Gastrocnemius medialis (tissue), 4 donors: ENCODE data around the gene SLC2A14. TPM values are rescaled to one million over a fixed set of nuclear protein-coding genes. Genes with fewer than 3 reads are reported as not detected.
"Not testable (repeated sequence)": the region's sequence is repeated elsewhere in the genome, so short reads cannot be mapped to it uniquely, and the experiment has no call there.

Source experiments
- ATAC-seq, 2 donors: fragments of 150-250 bp; one replicate each; pipeline ENCODE4 v1.9.1; 2016
- DNase-seq, 2 donors: peaks; one replicate each; pipeline ENCODE4 v3.0.0-alpha.2; 2019
- H3K27ac ChIP-seq, 4 donors: fragments of 200-600 bp; sonication (generic); 1 replicate in 1 of 4; 2 replicates in 3 of 4; pipeline ENCODE4 v1.5.1; 2016 to 2018; ENCODE audit warnings: mild to moderate bottlenecking in 2 of 4, moderate library complexity in 1 of 4
- H3K27me3 ChIP-seq, 3 donors: fragments of 200-600 bp; sonication (generic) in 2 of 3; 1 replicate in 1 of 3; 2 replicates in 2 of 3; pipeline versions ENCODE4 v1.5.1 to v1.6.0; 2016 to 2019; ENCODE audit warnings: mild to moderate bottlenecking in 1 of 3, moderate library complexity in 1 of 3
- H3K36me3 ChIP-seq, 2 donors: fragments of 200-600 bp; sonication (generic) in 1 of 2; one replicate each; pipeline ENCODE4 v1.5.1; 2017 to 2018
- H3K4me1 ChIP-seq, 2 donors: fragments of 200-600 bp; sonication (generic) in 1 of 2; one replicate each; pipeline ENCODE4 v1.5.1; 2016 to 2017; ENCODE audit warnings: mild to moderate bottlenecking in 2 of 2
- H3K4me3 ChIP-seq, 4 donors: fragments of 200-600 bp; sonication (generic) in 3 of 4; 1 replicate in 1 of 4; 2 replicates in 3 of 4; pipeline ENCODE4 v1.5.1; 2016 to 2019; ENCODE audit warnings: mild to moderate bottlenecking in 2 of 4
- H3K9me3 ChIP-seq, 3 donors: fragments of 200-600 bp; sonication (generic) in 2 of 3; 1 replicate in 1 of 3; 2 replicates in 2 of 3; pipeline ENCODE4 v1.5.1; 2016 to 2019
- CTCF ChIP-seq, 5 experiments: fragments of 450-650 bp in 3 of 5; fragments of 200-600 bp in 2 of 5; sonication (generic) in 2 of 5; IDR thresholded peaks in 4 of 5; conservative IDR thresholded peaks in 1 of 5; 1 replicate in 4 of 5; 2 replicates in 1 of 5; pipeline ENCODE4 v1.5.1; 2016 to 2019; ENCODE audit warnings: antibody characterized with exemption in 5 of 5, mild to moderate bottlenecking in 3 of 5, moderate library complexity in 3 of 5
- POLR2A ChIP-seq, 2 donors: fragments of 450-650 bp; IDR thresholded peaks; one replicate each; pipeline ENCODE4 v1.6.1; 2017; ENCODE audit warnings: antibody characterized with exemption in 2 of 2, mild to moderate bottlenecking in 2 of 2, moderate library complexity in 2 of 2
- in situ Hi-C, 4 donors: fragments of 200-750 bp; cut with MboI; loops; one replicate each; pipeline versions ENCODE4 v1.15.0 to v1.8.0; 2017; ENCODE audit warnings: low sequenced_read_pairs in 4 of 4
- intact Hi-C: fragments of 100-400 bp; cut with DNase I; formaldehyde crosslinking; loops from one replicate; pipeline ENCODE4 v1.15.1; 2023; ENCODE audit warnings: low total_unique reads
- total RNA-seq, 4 donors: library from RNA; depleted of rRNA; stranded (reverse); fragments of >200 nt; gene quantifications; one replicate each; pipeline versions ENCODE4 v1.1.0 to v1.2.3, GENCODE V29; 2016

The SLC2A14 gene
- total RNA-seq, 4 donors from 2014 or later: not detected

GRCh38 chr12:7864601-7865150, 8.0 kb downstream of the SLC2A14 start:
- no peaks in the 10 kb centered on the region for H3K27me3 ChIP-seq
- TF ChIP-seq CTCF (IDR thresholded peaks at IDR 0.05 in 4 of 5, conservative IDR thresholded peaks at IDR 0.05 in 1 of 5) (no peak), POLR2A (IDR thresholded peaks at IDR 0.05) (no peak)
- no peak overlapping the region for H3K4me3 ChIP-seq
- ATAC-seq (no peak), DNase-seq (no peak)
- H3K27ac ChIP-seq: no peak overlapping the region
- intact Hi-C loops (no loop called here), in situ Hi-C loops (no loop called here)
- no peaks in the 10 kb centered on the region for H3K9me3 ChIP-seq
- no peaks in the 10 kb centered on the region for H3K36me3 ChIP-seq
- H3K4me1 ChIP-seq: no peaks in the 10 kb centered on the region

- H3K36me3 ChIP-seq, H3K9me3 ChIP-seq, DNase-seq, intact Hi-C loops, H3K4me1 ChIP-seq, H3K27me3 ChIP-seq, H3K27ac ChIP-seq, in situ Hi-C loops, H3K4me3 ChIP-seq, ATAC-seq: not testable (repeated sequence)
These were observed 9.8 kb downstream of the SLC2A14 start for GRCh38 chr12:7862814-7863348.

- H3K27ac ChIP-seq, H3K4me3 ChIP-seq, DNase-seq, H3K27me3 ChIP-seq, in situ Hi-C loops, H3K36me3 ChIP-seq, H3K4me1 ChIP-seq, H3K9me3 ChIP-seq, intact Hi-C loops, ATAC-seq: not testable (repeated sequence)
These were observed 10.4 kb downstream of the SLC2A14 start for GRCh38 chr12:7862301-7862700.

DNA sequence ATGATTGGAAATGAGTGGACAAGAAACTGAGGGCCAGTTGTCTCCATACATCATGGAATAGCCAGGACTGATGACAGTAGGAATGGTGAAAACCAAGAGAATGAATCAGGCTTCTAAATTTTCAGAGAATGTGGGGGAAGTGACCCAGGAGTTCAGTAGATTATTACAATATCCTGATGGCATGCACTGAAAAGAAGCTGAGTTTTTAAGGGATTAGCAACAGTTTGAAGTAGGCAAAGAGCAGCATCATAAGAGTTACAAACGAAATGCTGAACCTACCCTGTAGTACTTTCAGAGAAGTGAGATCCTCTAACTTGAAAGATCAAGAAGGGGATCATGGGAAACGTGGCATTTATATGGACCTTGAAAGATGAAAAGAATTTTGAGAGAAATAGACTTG, 13.2 kb downstream of the SLC2A14 start:
- H3K27me3 ChIP-seq: no peaks in the 10 kb centered on the region
- H3K27ac ChIP-seq: no peak overlapping the region
- intact Hi-C loops: no loop called here

DNA sequence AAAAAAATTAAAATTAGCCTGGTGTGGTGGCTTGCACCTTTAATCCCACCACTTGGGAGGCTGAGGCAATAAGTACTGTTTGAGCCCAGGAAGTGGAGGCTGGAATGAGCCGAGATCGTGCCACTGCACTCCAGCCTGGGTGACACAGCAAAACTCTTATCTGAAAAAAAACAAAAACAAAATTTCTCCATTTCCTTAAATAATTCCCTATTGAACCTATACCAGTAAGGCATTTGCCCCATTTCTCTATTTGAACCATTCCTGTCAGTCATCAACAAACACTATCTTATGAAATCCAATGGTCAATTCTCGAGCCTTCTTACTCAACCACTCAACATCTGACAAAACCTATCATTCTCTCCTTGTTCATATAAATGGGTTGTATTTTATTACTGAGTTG, 14.7 kb downstream of the SLC2A14 start:
- no peak overlapping the region for H3K4me3 ChIP-seq
- TF ChIP-seq CTCF (IDR thresholded peaks at IDR 0.05 in 4 of 5, conservative IDR thresholded peaks at IDR 0.05 in 1 of 5) (no peak), POLR2A (IDR thresholded peaks at IDR 0.05) (no peak)
- no peak overlapping the region for H3K27ac ChIP-seq
- no peaks in the 10 kb centered on the region for H3K9me3 ChIP-seq
- ATAC-seq: no peak
- no peak for DNase-seq
- intact Hi-C loops: no loop called here
- no peaks in the 10 kb centered on the region for H3K4me1 ChIP-seq
- H3K27me3 ChIP-seq: no peaks in the 10 kb centered on the region
- no peaks in the 10 kb centered on the region for H3K36me3 ChIP-seq
- in situ Hi-C loops: loop anchor here (5.0 to 10.0 kb wide), 2 partner anchors 137 to 139 kb away; no protein-coding TSS in a partner anchor

More for the DNA sequence above, 13.2 kb downstream of the SLC2A14 start:
- Histone ChIP-seq H3K4me1 (no peaks in the 10 kb centered on the region), H3K9me3 (no peaks in the 10 kb centered on the region), H3K36me3 (no peaks in the 10 kb centered on the region), H3K4me3 (no peak overlapping the region)
- DNase-seq (no peak), ATAC-seq (peak in 1 of 2 donors; percentile 11)
- TF ChIP-seq CTCF (IDR thresholded peaks at IDR 0.05 in 4 of 5, conservative IDR thresholded peaks at IDR 0.05 in 1 of 5) (no peak), POLR2A (IDR thresholded peaks at IDR 0.05) (no peak)
- in situ Hi-C loops: loop anchor here (5.0 to 10.0 kb wide), 2 partner anchors 135 to 138 kb away; no protein-coding TSS in a partner anchor
